Ramos (cell line): ENCODE data around the gene ITGAX.
"Not testable (repeated sequence)": the region's sequence is repeated elsewhere in the genome, so short reads cannot be mapped to it uniquely, and the experiment has no call there.

Experiments used
- in situ Hi-C: fragments of 300-500 bp; cut with MboI; formaldehyde crosslinking; loops from one replicate; pipeline ENCODE4 v1.14.3; 2022; ENCODE audit warnings: low sequenced_read_pairs; ENCODE audit not compliant: unreplicated experiment

The ITGAX gene

DNA sequence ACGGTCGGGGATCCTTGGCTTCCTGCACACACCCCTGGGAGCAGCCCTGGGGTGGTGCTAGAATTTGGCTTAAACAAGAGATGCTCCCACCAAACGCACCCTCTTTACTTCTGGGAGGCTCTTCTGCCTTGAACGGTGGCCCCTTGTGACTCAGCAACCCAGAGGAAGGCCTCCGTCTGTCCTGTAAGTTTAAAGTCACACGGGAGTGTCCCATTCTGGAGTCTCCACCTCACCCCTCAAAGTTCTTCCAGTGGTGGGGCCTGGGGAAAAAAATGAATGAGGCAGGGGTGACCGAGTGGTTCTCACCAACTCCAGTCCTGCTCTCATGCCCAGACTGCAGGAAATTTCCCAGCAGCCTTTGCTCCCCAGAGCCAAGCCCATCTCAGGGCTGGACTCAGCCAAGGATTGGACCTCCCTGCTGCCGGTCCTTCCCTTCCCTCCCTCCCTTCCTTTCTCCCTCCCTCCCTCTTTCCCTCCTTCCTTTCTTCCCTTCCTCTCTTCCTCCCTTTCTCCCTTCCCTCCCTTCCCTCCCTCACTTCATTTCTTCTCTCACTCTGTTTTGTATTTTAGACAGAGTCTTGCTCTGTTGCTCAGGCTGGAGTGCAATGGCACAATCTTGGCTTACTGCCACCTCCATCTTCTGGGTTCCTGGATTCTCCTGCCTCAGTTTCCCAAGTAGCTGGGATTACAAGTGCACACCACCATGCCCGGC, 49.5 kb downstream of the ITGAX start:
- in situ Hi-C loops: no loop called here

GRCh38 chr16:31407406-31407805, 52.4 kb downstream of the ITGAX start:
- in situ Hi-C loops: no loop called here

GRCh38 chr16:31409433-31409832, 54.5 kb downstream of the ITGAX start:
- in situ Hi-C loops: no loop called here

DNA sequence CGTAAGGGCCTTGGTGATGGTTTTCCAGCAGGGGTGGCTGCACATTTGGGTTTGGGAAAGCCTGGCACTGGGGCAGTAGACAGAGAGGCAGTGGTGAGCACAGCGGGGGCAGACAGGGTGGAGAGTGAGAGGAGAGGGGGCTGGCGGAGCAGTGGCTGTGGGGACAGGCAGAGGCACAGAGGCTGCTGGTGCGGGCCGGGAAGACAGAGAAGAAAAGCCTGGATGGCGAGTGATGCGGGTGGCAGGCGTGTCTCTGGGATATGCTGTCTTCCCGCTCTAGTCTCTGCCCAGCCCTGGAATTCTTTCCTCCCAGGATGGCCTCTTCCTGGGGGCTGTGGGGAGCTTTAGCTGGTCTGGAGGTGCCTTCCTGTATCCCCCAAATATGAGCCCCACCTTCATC, 55.1 kb downstream of the ITGAX start:
- in situ Hi-C loops: no loop called here

GRCh38 chr16:31411024-31411844, 56.3 kb downstream of the ITGAX start:
- in situ Hi-C loops: no loop called here

DNA sequence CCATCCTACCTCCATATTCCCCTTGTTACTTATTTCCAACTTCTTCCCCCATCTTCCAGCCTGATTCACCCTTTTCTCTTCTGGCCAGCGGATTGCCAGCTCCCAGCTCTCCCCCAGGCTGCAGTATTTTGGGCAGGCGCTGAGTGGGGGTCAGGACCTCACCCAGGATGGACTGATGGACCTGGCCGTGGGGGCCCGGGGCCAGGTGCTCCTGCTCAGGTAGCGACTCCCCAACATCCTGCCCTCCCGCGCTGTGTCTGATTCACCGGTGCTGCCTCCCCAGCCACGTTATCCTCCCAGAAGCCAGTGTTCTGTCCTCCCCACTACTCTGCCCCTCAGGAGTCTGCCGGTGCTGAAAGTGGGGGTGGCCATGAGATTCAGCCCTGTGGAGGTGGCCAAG, 57.8 kb downstream of the ITGAX start:
- in situ Hi-C loops: no loop called here

DNA sequence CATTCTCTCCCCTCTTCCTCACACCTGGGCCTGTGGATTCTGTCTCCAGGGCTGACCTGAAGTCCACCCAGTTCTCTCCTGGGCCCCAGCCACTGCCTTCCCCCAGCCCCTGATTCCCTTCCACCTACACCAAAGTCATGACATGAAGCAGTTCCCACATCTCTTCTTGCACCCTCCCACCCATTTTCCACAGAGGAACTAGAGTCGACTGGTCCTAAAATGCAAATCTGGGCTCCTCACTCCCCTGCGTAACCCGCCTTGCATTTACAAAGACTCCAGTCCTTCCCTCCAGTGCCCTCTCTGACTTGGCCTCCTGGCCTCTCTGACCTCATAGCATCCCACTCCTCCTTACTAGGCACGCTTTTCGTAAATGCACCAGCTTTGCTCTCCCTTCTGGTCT, 58.4 kb downstream of the ITGAX start:
- in situ Hi-C loops: no loop called here

DNA sequence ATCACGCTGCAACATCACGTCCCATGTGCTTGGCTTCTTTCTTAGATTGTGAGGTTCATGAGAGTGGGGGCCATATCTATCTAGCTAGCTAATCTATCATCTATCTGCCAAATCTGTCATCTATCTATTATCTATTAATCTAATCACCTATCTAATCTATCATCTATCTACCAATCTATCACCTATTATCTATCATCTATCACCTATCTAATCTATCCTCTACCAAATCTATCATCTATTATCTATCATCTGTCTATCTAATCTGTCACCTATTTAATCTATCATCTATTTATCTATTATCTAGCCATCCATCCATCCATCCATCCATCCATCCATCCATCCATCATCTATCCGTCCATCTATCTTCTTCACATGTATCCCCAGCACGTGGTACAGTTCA, 59.0 kb downstream of the ITGAX start:
- in situ Hi-C loops: no loop called here

GRCh38 chr16:31414706-31415105, 59.7 kb downstream of the ITGAX start:
- in situ Hi-C loops: no loop called here

- in situ Hi-C loops: no loop called here
Measured at GRCh38 chr16:31416371-31416770, 61.4 kb downstream of the ITGAX start.

DNA sequence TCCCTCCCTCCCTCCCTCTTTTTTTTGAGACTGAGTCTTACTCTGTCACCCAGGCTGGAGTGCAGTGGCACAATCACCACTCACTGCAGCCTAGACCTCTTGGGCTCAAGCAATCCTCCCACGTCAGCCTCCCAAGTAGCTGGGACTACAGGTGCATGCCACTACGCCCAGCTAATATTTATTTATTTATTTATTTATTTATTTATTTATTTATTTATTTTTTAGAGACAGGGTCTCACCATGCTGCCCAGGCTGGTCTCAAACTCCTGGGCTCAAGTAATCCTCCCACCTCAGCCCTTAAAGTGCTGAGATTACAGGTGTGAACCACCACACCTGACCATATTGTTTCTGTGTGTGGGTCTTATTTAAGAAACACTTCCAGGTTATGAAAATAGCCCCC, 62.1 kb downstream of the ITGAX start:
- in situ Hi-C loops: not testable (repeated sequence)

DNA sequence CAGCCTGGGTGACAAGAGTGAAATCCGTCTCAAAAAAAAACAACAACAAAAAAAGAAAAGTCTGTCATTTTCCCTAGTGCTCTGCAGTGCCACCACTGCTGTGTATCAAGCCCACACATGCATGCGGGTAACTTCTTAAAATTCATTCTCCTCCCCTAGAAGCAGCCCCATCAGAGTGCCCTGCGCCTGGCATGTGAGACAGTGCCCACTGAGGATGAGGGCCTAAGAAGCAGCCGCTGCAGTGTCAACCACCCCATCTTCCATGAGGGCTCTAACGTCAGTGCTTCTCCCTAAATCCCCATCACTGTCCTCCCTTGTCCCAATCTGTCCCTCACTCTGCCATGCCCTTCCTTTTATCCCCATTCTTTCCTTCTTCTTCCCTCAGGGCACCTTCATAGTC, 62.9 kb downstream of the ITGAX start:
- in situ Hi-C loops: no loop called here

DNA sequence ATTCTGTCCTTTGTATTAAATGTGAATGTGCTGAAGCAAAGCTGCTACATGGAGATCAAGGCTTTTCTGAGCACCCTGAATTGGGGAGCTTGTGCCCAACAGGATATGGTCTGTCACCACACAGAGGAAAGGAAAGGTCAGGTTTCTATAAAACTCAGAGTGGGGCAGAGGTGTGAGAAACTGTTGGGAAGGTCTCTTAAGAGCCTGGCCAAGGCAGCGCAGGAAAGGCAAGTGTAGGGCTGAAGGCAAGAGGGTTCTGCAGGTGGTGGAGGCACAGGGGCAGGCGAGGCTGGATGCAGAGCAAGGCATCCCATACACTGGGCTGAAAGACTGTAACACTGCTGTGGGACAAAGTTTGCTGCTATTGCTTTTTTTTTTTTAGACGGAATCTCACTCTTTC, 65.1 kb downstream of the ITGAX start:
- in situ Hi-C loops: no loop called here

GRCh38 chr16:31421587-31421986, 66.6 kb downstream of the ITGAX start:
- in situ Hi-C loops: no loop called here

DNA sequence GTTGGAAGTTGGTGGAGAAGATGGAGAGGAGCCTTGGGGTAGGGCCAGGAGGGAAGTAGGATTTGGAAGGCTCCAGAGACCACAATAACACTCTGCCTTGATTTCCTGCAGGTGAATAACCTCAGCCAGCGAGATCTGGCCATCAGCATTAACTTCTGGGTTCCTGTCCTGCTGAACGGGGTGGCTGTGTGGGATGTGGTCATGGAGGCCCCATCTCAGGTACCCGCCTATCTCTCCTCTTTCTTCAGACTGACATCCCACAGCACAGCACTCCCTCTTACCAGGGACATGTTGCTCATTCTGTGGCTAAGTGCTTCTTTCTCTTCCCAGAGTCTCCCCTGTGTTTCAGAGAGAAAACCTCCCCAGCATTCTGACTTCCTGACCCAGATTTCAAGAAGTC, 68.3 kb downstream of the ITGAX start:
- in situ Hi-C loops: no loop called here

GRCh38 chr16:31423801-31424200, 68.8 kb downstream of the ITGAX start:
- in situ Hi-C loops: no loop called here

DNA sequence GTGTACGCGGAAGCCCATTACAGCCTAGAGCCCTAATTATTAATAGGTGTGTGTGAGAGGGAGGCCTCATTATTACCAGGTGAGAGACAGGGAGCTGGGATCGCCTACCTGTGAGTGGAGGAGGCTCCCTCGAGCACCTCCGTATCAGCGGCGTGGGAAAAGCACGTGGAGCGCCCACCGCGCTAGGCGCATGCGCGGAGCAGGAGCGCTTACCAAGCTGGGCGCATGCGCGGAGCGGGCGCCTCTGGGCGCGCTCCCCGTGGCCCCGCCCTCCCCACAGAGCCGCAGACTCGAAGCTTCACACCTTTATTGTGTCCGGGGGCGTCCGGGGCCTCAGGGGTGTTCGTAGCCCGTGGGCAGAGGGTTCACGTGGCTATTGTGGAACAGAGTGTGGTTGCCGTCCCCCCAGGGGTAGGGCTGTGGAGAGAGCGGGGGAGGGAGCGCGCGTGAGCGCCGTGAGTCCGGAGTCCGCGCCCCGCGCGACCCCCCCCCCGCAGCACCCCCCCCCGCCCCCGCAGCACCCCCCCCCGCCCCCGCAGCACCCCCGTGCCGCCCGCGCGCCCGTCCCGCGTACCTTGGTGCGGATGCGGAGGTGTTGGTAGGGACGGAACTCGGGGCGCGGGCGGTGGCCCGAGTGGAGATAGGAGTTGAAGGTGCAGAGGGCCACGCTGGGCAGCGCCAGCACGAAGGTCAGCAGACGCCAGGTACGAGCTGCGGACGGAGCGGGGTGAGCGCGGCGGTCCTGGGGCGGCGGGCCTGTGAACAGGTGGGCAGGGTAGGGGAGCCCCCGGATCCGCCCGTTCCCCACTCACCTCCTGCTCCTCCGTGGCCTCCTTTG, 72.7 kb downstream of the ITGAX start:
- in situ Hi-C loops: loop anchor here (25.0 kb wide), 1 partner anchor 440 kb away; the partner anchor contains the start of gene HSD3B7

DNA sequence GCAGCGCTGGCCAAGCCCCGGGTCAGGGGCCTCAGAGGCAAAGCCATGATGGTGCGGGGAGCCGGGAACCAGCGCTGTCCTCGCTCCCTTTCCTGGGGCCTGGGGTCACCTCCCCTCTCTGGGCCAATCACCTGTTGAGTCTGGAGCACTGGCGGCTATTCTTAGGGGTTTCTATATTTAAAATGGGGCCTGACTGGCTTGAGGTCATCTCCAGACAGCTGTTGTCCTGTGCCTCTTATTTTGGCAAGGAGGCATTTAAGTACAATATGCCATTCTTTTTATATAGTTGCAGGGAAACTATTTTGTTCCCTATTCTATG, 73.3 kb downstream of the ITGAX start, which contains the start of gene COX6A2:
TSS of gene COX6A2 (minus strand) at position 82 of the 319 bp plus-strand sequence. CDS start at position 47, 35 bp downstream.
- in situ Hi-C loops: loop anchor here (25.0 kb wide), 1 partner anchor 441 kb away; the partner anchor contains the start of gene HSD3B7

DNA sequence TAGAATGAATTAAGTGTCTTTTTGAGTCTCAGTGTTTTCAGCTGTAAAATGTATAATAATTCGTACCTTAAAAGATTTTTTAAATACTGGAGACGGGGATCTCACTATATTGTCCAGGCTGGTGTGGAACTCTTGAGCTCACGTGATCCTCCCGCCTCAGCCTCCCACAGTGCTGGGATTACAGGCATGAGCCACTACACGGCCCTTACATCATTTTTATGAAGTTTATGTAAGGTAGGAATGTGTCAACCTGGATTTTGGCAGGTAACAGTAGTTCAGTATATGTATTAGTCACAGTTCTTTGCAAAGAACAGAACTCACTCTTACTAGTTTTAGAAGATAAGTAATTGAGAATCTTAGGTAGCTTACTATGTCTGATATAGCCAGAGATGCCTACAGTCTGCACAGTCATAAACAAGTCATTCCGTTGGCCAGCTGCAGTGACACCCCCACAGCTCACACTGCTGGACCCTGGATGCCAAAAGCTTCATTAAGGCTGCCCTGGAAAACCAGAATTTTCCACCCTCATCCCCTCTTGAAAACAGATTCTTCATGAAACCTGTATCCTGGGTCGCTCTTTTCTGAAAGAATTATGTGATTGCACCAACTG, 73.8 kb downstream of the ITGAX start:
- in situ Hi-C loops: loop anchor here (25.0 kb wide), 1 partner anchor 441 kb away; the partner anchor contains the start of gene HSD3B7

DNA sequence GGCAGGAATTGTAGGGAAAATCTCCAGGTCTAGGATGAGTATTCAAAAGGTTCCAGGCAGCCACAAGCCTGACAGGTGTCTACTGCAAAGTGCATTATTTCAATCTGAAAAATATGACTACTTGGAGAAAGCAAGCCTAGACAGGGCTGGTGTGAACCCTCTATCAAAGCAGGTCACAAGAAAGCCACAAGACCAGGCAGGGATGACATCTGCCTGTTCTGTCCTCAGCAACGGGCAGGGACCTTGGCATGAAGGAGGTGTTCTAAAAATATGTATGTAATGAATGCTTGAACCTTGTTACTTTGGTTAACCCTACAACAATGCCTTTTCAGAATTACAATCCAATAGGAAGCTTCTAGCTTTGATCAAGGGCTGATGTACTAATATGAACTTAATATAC, 74.3 kb downstream of the ITGAX start:
- in situ Hi-C loops: loop anchor here (25.0 kb wide), 1 partner anchor 442 kb away; the partner anchor contains the start of gene HSD3B7
